Brain microvascular endothelial cell (primary cell): ENCODE results near the gene CDH13.

Source experiments
- DNase-seq: peaks from one replicate; pipeline ENCODE4 v3.0.0-alpha.2; 2020
- H3K27ac ChIP-seq: fragments of 250-450 bp; sonication (Bioruptor Pico); 2 replicates; pipeline ENCODE4 v1.5.1; 2020; ENCODE audit warnings: mild to moderate bottlenecking, moderate library complexity
- H3K27me3 ChIP-seq: fragments of 250-450 bp; sonication (Bioruptor Pico); replicated peaks from 2 replicates; pipeline ENCODE4 v1.5.1; 2020; ENCODE audit warnings: mild to moderate bottlenecking
- H3K36me3 ChIP-seq: fragments of 250-450 bp; sonication (Bioruptor Pico); replicated peaks from 2 replicates; pipeline ENCODE4 v1.5.1; 2020; ENCODE audit warnings: mild to moderate bottlenecking
- H3K4me3 ChIP-seq: 2 replicates; pipeline ENCODE4 v1.5.1; 2011; ENCODE audit warnings: low read depth, mild to moderate bottlenecking, control low read depth, low read length, moderate library complexity
- in situ Hi-C: cut with HindIII; loops from 2 replicates; pipeline ENCODE4 v1.10.0; 2017; ENCODE audit warnings: low sequenced_read_pairs, low pct_ligation_motif_present
- TF ChIP-seq, protein P1 (sequence below): IDR thresholded peaks from 2 replicates; pipeline ENCODE4 v1.5.1; 2011; ENCODE audit warnings: low read depth, mild to moderate bottlenecking, moderate library complexity, low read length, control low read depth, inconsistent platforms; ENCODE audit errors: missing control alignments

CDH13 gene

DNA sequence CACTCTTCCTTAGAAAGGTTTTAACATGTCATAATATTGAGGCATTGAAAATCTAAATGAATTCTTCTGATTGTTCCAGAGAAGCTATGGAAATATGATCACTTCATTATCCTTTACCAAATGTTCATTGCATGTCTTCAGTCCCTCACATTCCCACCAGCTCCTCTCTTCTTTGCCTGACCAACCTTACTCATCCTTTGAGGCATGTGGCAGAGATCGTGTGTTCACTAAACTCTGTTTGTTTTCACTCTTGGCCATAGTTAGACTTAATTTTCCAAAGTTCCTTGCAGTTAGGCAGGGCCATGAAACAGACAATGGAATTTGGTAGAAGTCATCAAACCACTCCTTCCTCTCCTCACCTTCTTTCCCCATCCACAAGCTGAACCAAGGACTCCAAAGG, 914.5 kb downstream of the CDH13 start:
- H3K27me3 ChIP-seq = no peaks in the 10 kb centered on the region

DNA sequence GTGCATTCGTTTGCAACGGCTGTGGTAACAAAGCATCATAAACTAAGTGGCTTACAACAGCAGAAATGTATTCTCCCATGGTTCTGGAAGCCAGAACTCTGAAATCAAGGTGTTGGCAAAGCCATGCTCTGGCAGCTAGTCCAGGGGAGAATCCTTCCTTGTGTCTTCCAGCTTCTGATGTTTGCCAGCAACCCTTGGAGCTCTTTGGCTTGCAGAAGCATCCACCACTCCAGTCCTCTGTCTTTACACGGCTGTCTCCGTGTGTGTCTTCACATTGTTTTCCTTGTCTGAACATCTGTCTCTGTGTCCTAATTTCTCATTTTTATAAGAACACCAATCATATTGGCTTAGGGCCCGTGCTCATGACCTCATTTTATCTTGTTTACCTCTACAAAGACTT, 915.7 kb downstream of the CDH13 start:
- Histone ChIP-seq H3K27me3 (no peaks in the 10 kb centered on the region), H3K36me3 (no peaks in the 10 kb centered on the region), H3K4me3 (no peak overlapping the region), H3K27ac (no peak overlapping the region)
- TF ChIP-seq, protein P1, sequence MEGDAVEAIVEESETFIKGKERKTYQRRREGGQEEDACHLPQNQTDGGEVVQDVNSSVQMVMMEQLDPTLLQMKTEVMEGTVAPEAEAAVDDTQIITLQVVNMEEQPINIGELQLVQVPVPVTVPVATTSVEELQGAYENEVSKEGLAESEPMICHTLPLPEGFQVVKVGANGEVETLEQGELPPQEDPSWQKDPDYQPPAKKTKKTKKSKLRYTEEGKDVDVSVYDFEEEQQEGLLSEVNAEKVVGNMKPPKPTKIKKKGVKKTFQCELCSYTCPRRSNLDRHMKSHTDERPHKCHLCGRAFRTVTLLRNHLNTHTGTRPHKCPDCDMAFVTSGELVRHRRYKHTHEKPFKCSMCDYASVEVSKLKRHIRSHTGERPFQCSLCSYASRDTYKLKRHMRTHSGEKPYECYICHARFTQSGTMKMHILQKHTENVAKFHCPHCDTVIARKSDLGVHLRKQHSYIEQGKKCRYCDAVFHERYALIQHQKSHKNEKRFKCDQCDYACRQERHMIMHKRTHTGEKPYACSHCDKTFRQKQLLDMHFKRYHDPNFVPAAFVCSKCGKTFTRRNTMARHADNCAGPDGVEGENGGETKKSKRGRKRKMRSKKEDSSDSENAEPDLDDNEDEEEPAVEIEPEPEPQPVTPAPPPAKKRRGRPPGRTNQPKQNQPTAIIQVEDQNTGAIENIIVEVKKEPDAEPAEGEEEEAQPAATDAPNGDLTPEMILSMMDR = no peak
- in situ Hi-C loops = no loop called here
- DNase-seq = no peak

More for the DNA sequence above, 914.5 kb downstream of the CDH13 start:
- Histone ChIP-seq H3K36me3 (no peaks in the 10 kb centered on the region), H3K4me3 (no peak overlapping the region), H3K27ac (no peak overlapping the region)
- DNase-seq = no peak
- in situ Hi-C loops = no loop called here
- TF ChIP-seq, protein P1 = no peak

DNA sequence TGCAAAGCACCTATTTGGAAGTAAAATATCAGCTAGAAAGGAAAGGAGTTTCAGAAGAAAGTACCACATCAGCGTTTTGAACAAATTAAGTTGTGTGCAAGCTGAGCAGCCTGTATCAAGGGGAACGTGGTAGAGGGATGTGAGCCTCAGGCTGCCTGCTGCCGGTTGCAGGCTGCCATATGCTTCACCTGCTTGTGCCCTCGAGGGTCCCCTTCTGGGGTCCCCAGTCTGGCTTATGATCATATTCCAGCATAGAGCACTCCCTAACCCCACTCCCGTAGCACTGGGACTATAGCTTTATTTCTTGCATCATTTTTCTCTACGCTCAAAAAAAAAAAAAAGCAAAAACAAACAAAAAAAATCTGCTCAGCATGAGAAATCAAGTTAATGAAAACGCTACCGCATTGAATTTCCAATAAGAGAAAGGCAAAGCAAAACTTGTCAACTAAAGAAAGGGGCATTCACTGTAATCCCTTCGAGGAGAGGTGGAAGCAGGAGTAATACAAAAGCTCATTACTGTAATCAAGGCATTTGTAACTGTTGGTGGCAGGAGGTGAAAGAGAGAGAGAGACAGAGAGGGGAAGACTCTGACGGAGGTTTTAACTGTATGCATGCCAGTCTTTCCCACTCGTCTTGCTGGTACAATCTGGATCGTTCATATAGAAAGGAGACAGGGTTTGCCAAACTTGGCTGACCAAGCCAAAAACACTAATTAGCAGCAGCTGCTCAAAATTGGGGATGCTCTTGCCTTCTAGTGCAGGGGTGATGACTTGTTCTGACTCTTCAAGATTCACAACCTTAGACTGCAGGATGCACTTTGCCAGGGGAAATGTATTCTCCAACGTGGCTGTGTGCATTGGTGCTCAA, 922.8 kb downstream of the CDH13 start:
- DNase-seq = no peak
- TF ChIP-seq, protein P1 = no peak
- no peak overlapping the region for H3K27ac ChIP-seq
- no peak overlapping the region for H3K4me3 ChIP-seq
- H3K36me3 ChIP-seq = no peaks in the 10 kb centered on the region
- in situ Hi-C loops = no loop called here
- no peaks in the 10 kb centered on the region for H3K27me3 ChIP-seq

DNA sequence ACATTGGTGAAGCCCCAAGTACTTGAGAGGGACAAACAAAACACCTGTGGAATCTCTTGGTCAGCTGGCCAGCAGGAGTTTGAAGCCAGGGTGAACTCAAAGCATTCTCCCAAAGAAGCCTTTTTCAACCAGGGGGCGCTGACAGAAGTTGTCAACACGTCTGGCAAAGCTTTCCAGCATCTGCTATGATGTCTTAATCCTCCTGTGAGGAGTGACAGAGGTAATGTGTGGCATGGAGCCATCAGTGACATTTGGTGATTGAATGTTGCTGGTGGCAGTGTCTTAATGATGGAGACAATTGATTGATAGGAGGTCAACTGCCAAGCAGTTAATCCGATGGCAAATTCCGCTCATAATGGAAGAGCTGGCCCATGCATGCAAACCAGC, 923.4 kb downstream of the CDH13 start:
- H3K27ac ChIP-seq = no peak overlapping the region
- TF ChIP-seq, protein P1 = no peak
- H3K36me3 ChIP-seq = no peaks in the 10 kb centered on the region
- in situ Hi-C loops = no loop called here
- DNase-seq = no peak
- H3K27me3 ChIP-seq = no peaks in the 10 kb centered on the region
- no peak overlapping the region for H3K4me3 ChIP-seq

DNA sequence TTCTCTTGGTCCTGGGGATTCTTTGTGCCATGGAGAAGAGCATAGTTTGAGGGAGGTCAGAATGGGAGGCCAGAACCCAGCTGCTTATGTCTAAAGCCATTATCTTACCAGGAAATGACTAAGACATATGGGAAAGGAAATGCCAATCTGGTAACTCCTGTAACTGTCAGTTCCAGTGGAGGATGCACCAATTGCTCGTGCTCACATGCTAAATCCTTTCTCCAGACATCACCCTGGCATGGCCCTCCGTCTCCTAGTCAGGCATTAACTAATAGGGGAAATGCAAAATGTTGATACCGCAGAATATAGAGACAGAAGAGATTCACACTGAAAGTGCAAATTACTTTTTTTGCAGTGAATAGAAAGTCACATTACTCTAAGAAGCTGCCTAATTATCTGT, 925.5 kb downstream of the CDH13 start:
- no peaks in the 10 kb centered on the region for H3K27me3 ChIP-seq
- H3K36me3 ChIP-seq = no peaks in the 10 kb centered on the region
- DNase-seq = peak; percentile 76
- H3K27ac ChIP-seq = no peak overlapping the region
- H3K4me3 ChIP-seq = no peak overlapping the region
- TF ChIP-seq, protein P1 = no peak
- in situ Hi-C loops = no loop called here

DNA sequence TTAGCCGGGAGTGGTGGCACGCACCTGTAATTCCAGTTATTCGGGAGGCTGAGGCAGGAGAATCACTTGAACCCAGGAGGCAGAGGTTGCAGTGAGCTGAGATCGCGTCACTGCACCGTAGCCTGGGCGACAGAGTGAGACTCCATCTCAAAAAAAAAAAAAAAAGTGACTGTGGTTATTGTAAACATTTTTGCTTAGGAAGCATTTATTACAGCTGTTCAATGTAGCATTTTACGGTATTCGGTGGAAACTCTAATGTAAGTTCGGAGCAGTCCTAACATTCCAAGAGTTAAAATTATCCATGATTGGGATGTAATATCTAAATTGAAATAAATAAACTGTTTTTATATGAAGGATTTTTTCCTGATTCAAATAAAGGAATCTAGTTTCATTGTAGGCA, 926.2 kb downstream of the CDH13 start:
- TF ChIP-seq, protein P1 = no peak
- no peak overlapping the region for H3K27ac ChIP-seq
- no peak overlapping the region for H3K4me3 ChIP-seq
- H3K36me3 ChIP-seq = no peaks in the 10 kb centered on the region
- H3K27me3 ChIP-seq = no peaks in the 10 kb centered on the region
- DNase-seq = no peak
- in situ Hi-C loops = no loop called here
